NB4 (cell line): ENCODE measurements around the gene ONECUT3.

Experiments
- DNase-seq: peaks from one replicate; pipeline ENCODE4 v3.0.0; 2010; ENCODE audit warnings: low read depth
- H3K4me3 ChIP-seq: one replicate; pipeline ENCODE4 v1.5.1; 2011; ENCODE audit warnings: mild to moderate bottlenecking, low read depth, low read length, moderate library complexity
- MAX ChIP-seq: IDR thresholded peaks from 2 replicates; pipeline ENCODE4 v1.6.1; 2011; ENCODE audit warnings: low read depth, low read length
- MYC ChIP-seq: IDR thresholded peaks from 2 replicates; pipeline ENCODE4 v1.6.1; 2011; ENCODE audit warnings: low read depth, low read length
- POLR2A ChIP-seq: IDR thresholded peaks from 2 replicates; pipeline ENCODE4 v1.6.1; 2011; ENCODE audit warnings: mild to moderate bottlenecking; ENCODE audit not compliant: insufficient read length; ENCODE audit errors: extremely low read depth
- TF ChIP-seq, protein P1 (sequence below): IDR thresholded peaks from one replicate; pipeline ENCODE4 v1.5.1; 2012; ENCODE audit warnings: low read depth, low read length

ONECUT3 gene

GRCh38 chr19:1819341-1820255 lies 66.3 kb downstream of the ONECUT3 start:
- TF ChIP-seq, protein P1, sequence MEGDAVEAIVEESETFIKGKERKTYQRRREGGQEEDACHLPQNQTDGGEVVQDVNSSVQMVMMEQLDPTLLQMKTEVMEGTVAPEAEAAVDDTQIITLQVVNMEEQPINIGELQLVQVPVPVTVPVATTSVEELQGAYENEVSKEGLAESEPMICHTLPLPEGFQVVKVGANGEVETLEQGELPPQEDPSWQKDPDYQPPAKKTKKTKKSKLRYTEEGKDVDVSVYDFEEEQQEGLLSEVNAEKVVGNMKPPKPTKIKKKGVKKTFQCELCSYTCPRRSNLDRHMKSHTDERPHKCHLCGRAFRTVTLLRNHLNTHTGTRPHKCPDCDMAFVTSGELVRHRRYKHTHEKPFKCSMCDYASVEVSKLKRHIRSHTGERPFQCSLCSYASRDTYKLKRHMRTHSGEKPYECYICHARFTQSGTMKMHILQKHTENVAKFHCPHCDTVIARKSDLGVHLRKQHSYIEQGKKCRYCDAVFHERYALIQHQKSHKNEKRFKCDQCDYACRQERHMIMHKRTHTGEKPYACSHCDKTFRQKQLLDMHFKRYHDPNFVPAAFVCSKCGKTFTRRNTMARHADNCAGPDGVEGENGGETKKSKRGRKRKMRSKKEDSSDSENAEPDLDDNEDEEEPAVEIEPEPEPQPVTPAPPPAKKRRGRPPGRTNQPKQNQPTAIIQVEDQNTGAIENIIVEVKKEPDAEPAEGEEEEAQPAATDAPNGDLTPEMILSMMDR, result no peak
- TF ChIP-seq MAX (no peak), MYC (no peak), POLR2A (no peak)
- no peak overlapping the region for H3K4me3 ChIP-seq
- no peak for DNase-seq

DNA sequence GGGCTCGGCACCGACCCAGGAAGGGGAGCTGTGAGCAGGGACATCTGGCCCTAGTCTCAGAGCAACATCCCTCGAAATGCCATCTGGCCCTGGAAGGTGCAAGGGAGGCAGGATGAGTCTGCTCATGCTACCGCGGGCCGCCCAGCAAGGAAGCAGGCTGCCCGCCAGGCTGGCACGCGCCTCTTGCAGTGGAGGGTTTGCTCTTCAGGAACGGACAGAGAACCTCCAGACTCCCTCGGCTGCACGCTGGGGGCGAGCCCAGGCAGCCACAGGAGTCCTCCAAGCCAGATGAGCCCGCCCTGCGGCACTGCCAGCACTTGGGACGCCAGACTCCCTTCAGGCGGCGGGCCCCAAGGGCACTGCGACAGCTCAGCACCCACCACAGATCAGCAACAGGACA lies 68.9 kb downstream of the ONECUT3 start:
- DNase-seq, result no peak
- TF ChIP-seq, protein P1, result no peak
- TF ChIP-seq MYC, result no peak
- TF ChIP-seq POLR2A, result no peak
- no peak for TF ChIP-seq MAX
- no peak overlapping the region for H3K4me3 ChIP-seq

DNA sequence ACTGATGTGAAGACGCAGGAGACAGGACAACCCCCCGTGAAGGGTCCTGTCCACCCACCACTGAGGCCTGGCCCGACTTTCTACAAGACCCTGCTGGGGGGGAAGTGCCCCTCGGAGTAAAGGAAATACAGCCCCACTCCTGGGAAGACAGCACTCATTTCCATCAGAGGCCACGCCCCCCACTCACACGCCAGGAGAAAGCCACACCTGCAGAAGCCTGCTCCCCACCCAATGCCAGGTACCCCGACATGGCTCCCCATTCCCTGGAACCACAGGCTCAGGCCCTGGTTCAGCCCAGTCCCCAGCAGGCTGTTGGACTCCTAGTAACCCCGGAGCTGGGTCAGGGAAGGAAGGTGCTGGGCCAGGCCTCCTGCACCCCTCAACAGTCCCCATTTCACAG lies 69.7 kb downstream of the ONECUT3 start:
- no peak for DNase-seq
- TF ChIP-seq MAX, result no peak
- TF ChIP-seq MYC, result no peak
- TF ChIP-seq, protein P1, result no peak
- no peak for TF ChIP-seq POLR2A
- H3K4me3 ChIP-seq, result no peak overlapping the region

GRCh38 chr19:1823539-1824251 lies 70.4 kb downstream of the ONECUT3 start:
- no peak for TF ChIP-seq MYC
- TF ChIP-seq, protein P1, result no peak
- TF ChIP-seq MAX, result no peak
- no peak for TF ChIP-seq POLR2A
- DNase-seq, result no peak
- H3K4me3 ChIP-seq, result no peak overlapping the region

DNA sequence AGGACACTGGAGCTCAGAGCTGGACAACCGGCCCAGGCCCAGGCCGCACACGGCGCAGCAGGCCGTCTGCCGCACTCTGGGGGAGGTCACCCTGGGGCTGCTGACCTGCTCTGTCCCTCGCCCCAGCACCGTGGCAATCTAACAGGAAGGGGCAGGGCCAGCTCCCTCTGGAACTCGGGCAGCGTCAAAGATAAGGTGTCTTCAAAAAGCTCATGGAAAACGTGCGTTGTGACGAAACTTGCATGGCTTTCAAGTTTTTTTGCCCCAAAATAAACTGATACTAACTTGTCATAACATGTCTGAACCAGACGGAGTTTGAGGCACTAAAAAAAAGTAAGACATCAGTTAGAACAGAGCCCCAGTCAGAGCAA lies 70.9 kb downstream of the ONECUT3 start:
- no peak overlapping the region for H3K4me3 ChIP-seq
- DNase-seq, result no peak
- no peak for TF ChIP-seq MYC
- no peak for TF ChIP-seq POLR2A
- TF ChIP-seq, protein P1, result no peak
- no peak for TF ChIP-seq MAX
